Brain microvascular endothelial cell (primary cell): Measurements from ENCODE around the gene CATSPER4.

ENCODE experiments used
- DNase-seq: peaks from one replicate; pipeline ENCODE4 v3.0.0-alpha.2; 2020
- H3K27ac ChIP-seq: fragments of 250-450 bp; sonication (Bioruptor Pico); 2 replicates; pipeline ENCODE4 v1.5.1; 2020; ENCODE audit warnings: mild to moderate bottlenecking, moderate library complexity
- H3K27me3 ChIP-seq: fragments of 250-450 bp; sonication (Bioruptor Pico); replicated peaks from 2 replicates; pipeline ENCODE4 v1.5.1; 2020; ENCODE audit warnings: mild to moderate bottlenecking
- H3K36me3 ChIP-seq: fragments of 250-450 bp; sonication (Bioruptor Pico); replicated peaks from 2 replicates; pipeline ENCODE4 v1.5.1; 2020; ENCODE audit warnings: mild to moderate bottlenecking
- H3K4me3 ChIP-seq: 2 replicates; pipeline ENCODE4 v1.5.1; 2011; ENCODE audit warnings: low read depth, mild to moderate bottlenecking, control low read depth, low read length, moderate library complexity
- in situ Hi-C: cut with HindIII; loops from 2 replicates; pipeline ENCODE4 v1.10.0; 2017; ENCODE audit warnings: low sequenced_read_pairs, low pct_ligation_motif_present
- TF ChIP-seq, protein P1 (sequence below): IDR thresholded peaks from 2 replicates; pipeline ENCODE4 v1.5.1; 2011; ENCODE audit warnings: low read depth, mild to moderate bottlenecking, moderate library complexity, low read length, control low read depth, inconsistent platforms; ENCODE audit errors: missing control alignments

Gene CATSPER4

DNA sequence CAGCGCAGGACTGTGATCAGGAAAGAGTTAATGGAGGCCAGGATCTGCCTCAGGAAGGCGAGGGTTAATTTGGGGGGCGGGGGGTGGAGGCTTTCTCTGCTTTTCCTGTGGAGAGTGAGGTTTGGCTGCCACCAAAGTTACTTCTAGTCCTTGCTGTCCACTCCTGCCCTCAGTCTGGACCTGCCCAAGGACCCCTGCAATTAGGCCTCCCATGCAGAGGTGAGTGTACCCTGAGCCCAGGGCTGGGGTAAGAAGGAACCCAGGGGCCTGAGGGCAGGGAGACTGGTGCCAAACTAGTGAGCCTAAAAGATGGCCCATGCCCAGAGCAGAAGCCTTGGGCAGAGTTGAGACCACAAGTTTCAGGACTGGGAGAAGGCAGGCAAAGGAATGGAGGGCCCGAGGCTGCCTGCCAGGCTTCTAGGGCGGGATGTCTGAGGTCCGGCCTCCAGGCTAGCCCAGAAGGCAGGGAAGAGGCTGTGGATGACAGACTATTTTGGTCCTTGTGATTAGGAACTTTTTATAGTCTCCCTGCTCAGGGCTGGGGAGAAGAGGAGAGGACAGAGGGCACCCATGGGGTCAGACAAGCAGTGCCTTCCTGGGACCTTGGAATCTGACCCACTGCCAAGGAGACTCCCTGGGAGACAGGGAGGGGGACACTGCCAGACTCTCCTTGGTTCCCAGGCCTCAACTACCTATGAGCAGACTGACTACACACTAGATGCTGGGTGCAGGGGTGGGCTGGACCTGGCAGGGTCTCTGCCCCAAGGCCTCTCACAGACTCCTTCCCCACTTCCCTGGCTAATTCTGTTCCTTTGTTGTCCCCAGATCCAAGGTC lies 31.3 kb upstream of the CATSPER4 start, which contains the start of gene FAM110D:
FAM110D (plus strand) TSS at position 172 of the 835 bp plus-strand sequence. CDS start 2,213 bp downstream, outside the sequence.
- in situ Hi-C loops = no loop called here
- Histone ChIP-seq H3K4me3 (no peak within 1 kb of the TSS), H3K27me3 (peaks cover 9% of the 10 kb centered on the region), H3K36me3 (no peaks in the 10 kb centered on the region), H3K27ac (no peak within 1 kb of the TSS)
- TF ChIP-seq, protein P1, sequence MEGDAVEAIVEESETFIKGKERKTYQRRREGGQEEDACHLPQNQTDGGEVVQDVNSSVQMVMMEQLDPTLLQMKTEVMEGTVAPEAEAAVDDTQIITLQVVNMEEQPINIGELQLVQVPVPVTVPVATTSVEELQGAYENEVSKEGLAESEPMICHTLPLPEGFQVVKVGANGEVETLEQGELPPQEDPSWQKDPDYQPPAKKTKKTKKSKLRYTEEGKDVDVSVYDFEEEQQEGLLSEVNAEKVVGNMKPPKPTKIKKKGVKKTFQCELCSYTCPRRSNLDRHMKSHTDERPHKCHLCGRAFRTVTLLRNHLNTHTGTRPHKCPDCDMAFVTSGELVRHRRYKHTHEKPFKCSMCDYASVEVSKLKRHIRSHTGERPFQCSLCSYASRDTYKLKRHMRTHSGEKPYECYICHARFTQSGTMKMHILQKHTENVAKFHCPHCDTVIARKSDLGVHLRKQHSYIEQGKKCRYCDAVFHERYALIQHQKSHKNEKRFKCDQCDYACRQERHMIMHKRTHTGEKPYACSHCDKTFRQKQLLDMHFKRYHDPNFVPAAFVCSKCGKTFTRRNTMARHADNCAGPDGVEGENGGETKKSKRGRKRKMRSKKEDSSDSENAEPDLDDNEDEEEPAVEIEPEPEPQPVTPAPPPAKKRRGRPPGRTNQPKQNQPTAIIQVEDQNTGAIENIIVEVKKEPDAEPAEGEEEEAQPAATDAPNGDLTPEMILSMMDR = no peak
- no peak for DNase-seq

GRCh38 chr1:26159743-26160039 lies 30.7 kb upstream of the CATSPER4 start:
- H3K27me3 ChIP-seq = peaks cover 9% of the 10 kb centered on the region
- TF ChIP-seq, protein P1 = no peak
- in situ Hi-C loops = no loop called here
- no peak overlapping the region for H3K4me3 ChIP-seq
- no peak for DNase-seq
- no peak overlapping the region for H3K27ac ChIP-seq
- no peaks in the 10 kb centered on the region for H3K36me3 ChIP-seq

DNA sequence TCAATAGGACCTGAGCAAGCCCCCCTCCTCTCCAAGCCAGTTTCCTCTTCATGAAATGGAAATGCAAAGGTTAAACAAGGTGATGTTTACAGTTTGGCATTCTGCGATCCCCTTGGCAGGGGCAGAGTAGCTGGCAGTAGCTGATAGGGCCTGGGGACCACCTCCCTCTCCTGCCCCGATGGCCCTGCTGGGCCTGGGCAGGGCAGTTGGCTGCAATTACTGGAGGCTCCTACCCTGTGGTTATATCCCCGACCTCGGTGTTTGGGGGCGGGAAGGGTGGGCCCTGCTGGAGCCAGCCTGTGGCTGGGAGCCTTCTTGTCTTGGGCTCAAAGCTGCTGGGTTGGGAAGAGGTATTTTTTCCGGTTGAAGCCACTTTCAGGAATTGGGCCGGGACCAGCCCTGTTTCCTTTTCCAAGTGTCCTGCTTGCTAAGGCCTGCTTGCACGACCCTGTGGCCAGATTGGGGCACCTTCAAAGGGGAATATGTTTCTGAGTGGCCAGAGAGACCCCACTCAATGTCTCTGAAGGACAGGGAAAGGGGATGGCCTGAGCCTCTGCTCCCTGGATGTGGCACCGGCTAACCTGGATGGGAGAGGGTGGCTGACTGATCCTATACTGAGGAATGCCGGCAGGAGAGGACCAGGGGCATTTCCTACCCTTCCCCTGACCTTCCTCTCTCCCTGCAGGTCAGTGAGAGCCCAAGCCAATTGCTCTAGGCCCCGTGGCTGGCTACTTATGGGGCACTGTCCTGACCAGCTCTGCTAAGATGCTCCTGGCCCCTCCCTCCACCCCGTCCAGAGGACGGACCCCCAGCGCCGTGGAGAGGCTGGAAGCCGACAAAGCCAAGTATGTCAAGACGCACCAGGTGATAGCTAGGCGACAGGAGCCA lies 29.6 kb upstream of the CATSPER4 start:
- H3K27me3 ChIP-seq = peaks cover 1% of the 10 kb centered on the region
- peak overlapping the region; percentile 46 for H3K4me3 ChIP-seq
- in situ Hi-C loops = no loop called here
- no peak overlapping the region for H3K27ac ChIP-seq
- DNase-seq = no peak
- no peaks in the 10 kb centered on the region for H3K36me3 ChIP-seq
- TF ChIP-seq, protein P1 = no peak

DNA sequence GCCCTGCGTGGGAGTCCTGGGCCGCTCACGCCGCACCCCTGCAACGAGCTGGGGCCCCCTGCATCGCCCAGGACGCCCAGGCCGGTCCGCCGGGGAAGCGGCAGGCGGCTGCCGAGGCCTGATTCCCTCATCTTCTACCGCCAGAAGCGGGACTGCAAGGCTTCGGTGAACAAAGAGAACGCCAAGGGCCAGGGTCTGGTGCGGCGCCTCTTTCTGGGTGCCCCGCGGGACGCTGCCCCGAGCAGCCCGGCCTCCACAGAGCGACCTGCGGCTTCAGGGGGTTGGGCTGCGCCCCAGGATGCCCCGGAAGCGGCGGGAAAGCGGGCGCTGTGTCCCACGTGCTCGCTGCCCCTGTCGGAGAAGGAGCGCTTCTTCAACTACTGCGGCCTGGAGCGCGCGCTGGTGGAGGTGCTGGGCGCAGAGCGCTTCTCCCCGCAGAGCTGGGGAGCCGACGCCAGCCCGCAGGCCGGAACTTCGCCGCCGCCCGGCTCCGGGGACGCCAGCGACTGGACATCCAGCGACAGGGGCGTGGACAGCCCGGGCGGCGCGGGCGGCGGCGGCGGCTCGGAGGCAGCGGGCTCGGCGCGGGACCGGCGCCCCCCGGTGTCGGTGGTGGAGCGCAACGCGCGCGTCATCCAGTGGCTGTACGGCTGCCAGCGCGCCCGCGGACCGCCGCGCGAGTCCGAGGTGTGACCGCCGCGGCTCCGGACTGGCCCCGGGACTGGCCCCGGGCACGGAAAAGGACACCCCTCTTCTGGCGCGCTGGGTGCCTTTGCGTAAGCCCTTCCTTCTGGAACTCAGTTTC lies 28.8 kb upstream of the CATSPER4 start:
- TF ChIP-seq, protein P1 = no peak
- no peak overlapping the region for H3K27ac ChIP-seq
- no peaks in the 10 kb centered on the region for H3K36me3 ChIP-seq
- no peak for DNase-seq
- peak overlapping the region; percentile 46 for H3K4me3 ChIP-seq
- H3K27me3 ChIP-seq = no peaks in the 10 kb centered on the region
- in situ Hi-C loops = no loop called here

DNA sequence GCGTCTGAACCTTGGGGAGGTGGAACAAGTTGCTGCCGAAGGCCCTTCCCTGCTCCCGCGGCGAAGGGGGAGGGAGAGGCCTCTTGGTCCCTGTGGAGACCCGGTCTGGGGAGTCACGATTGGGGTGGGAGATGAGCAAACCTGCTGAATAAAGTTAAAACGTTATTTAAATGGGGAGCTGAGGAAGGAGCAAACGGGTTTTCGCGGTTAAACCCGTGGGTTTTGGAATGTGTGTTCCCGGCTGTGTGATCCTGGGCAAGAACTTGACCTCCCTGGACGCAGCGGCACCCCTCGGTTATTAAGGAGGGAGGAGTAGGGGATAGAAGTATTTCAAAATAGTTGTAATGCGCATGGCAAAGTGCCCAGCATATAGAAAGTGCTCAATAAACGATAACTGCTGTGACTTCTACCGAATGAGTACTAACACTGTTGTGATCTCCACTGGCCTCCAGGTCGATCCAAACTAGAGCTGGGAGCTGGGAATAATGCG lies 28.1 kb upstream of the CATSPER4 start:
- in situ Hi-C loops = no loop called here
- TF ChIP-seq, protein P1 = no peak
- peak overlapping the region; percentile 41 for H3K4me3 ChIP-seq
- no peaks in the 10 kb centered on the region for H3K27me3 ChIP-seq
- H3K27ac ChIP-seq = no peak overlapping the region
- no peak for DNase-seq
- H3K36me3 ChIP-seq = no peaks in the 10 kb centered on the region
